Common myeloid progenitor, CD34-positive (primary cell): ENCODE data around the gene NEO1.
"Not testable (repeated sequence)": the region's sequence is repeated elsewhere in the genome, so short reads cannot be mapped to it uniquely, and the experiment has no call there.

ENCODE experiments used
- CTCF ChIA-PET: fragments of 350-600 bp; sonication (Branson Sonifier 250); formaldehyde crosslinking; loops from one replicate; lab custom pipeline; 2021; ENCODE audit warnings: antibody characterized with exemption; lab: Charles Lee
- POLR2A ChIA-PET: fragments of 350-600 bp; sonication (Branson Sonifier 250); formaldehyde crosslinking; loops from one replicate; lab custom pipeline; 2021; ENCODE audit warnings: antibody characterized with exemption; lab: Charles Lee
- DNase-seq, 3 donors: peaks; one replicate each; pipeline versions ENCODE4 v3.0.0 to v3.0.0-alpha.2; 2013
- H3K27ac ChIP-seq, 2 experiments: 1 replicate in 1 of 2; 2 replicates in 1 of 2; pipeline ENCODE4 v1.7.0; 2013; ENCODE audit warnings: inconsistent platforms in 2 of 2, low read length in 2 of 2, mild to moderate bottlenecking in 2 of 2, low read depth in 1 of 2, moderate library complexity in 1 of 2; ENCODE audit not compliant: severe bottlenecking in 2 of 2, insufficient read depth in 1 of 2, poor library complexity in 1 of 2
- H3K27me3 ChIP-seq, 5 experiments: replicated peaks in 2 of 5; 1 replicate in 3 of 5; 2 replicates in 2 of 5; pipeline versions ENCODE4 v1.6.1 to v1.7.0; 2013; ENCODE audit warnings: low read length in 4 of 5, mild to moderate bottlenecking in 2 of 5, moderate library complexity in 2 of 5, inconsistent platforms in 1 of 5; ENCODE audit not compliant: insufficient read depth in 5 of 5, control insufficient read depth in 4 of 5
- H3K36me3 ChIP-seq, 4 experiments: 1 replicate in 2 of 4; 2 replicates in 2 of 4; pipeline versions ENCODE4 v1.6.1 to v1.7.0; 2013; ENCODE audit warnings: low read length in 3 of 4, control low read depth in 1 of 4, mild to moderate bottlenecking in 1 of 4; ENCODE audit not compliant: control insufficient read depth in 4 of 4, insufficient read depth in 4 of 4
- H3K4me1 ChIP-seq, 4 experiments: 1 replicate in 3 of 4; 2 replicates in 1 of 4; pipeline versions ENCODE4 v1.6.1 to v1.7.1; 2013; ENCODE audit warnings: low read length in 3 of 4, mild to moderate bottlenecking in 3 of 4, control low read depth in 1 of 4, inconsistent platforms in 1 of 4, moderate library complexity in 1 of 4; ENCODE audit not compliant: control insufficient read depth in 4 of 4, insufficient read depth in 4 of 4; ENCODE audit errors: control extremely low read depth in 1 of 4
- H3K4me3 ChIP-seq, 7 experiments: 1 replicate in 4 of 7; 2 replicates in 3 of 7; pipeline versions ENCODE4 v1.5.1 to v1.7.0; 2013; ENCODE audit warnings: mild to moderate bottlenecking in 7 of 7, low read length in 6 of 7, moderate library complexity in 6 of 7, inconsistent platforms in 2 of 7, low read depth in 2 of 7, control low read depth in 1 of 7; ENCODE audit not compliant: insufficient read depth in 4 of 7, control insufficient read depth in 1 of 7; ENCODE audit errors: extremely low read depth in 1 of 7
- H3K9me3 ChIP-seq, 5 experiments: 1 replicate in 4 of 5; 2 replicates in 1 of 5; pipeline versions ENCODE4 v1.6.1 to v1.7.1; 2013; ENCODE audit warnings: low read length in 4 of 5, mild to moderate bottlenecking in 2 of 5, inconsistent platforms in 1 of 5, low read depth in 1 of 5, moderate library complexity in 1 of 5; ENCODE audit not compliant: control insufficient read depth in 4 of 5, insufficient read depth in 2 of 5; ENCODE audit errors: control extremely low read depth in 1 of 5
- WGBS: methylation state at CpG from one replicate; pipeline ENCODE4 v1.1.5; 2013; ENCODE audit not compliant: insufficient coverage; 5-methylcytosine and 5-hydroxymethylcytosine counted together

Gene NEO1

DNA sequence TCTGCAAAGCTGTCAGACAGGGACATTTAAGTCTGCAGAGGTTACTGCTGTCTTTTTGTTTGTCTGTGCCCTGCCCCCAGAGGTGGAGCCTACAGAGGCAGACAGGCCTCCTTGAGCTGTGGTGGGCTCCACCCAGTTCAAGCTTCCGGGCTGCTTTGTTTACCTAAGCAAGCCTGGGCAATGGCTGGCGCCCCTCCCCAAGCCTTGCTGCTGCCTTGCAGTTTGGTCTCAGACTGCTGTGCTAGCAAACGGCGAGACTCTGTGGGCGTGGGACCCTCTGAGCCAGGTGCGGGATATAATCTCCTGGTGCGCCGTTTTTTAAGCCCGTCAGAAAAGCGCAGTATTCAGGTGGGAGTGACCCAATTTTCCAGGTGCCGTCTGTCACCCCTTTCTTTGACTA is 169.2 kb downstream of the NEO1 start:
- CTCF ChIA-PET, H3K9me3 ChIP-seq, DNase-seq, H3K4me1 ChIP-seq, H3K4me3 ChIP-seq, H3K27me3 ChIP-seq, H3K36me3 ChIP-seq, H3K27ac ChIP-seq, POLR2A ChIA-PET: not testable (repeated sequence)
- 100% methylated on average over 5 of the region's 11 CpGs for WGBS

DNA sequence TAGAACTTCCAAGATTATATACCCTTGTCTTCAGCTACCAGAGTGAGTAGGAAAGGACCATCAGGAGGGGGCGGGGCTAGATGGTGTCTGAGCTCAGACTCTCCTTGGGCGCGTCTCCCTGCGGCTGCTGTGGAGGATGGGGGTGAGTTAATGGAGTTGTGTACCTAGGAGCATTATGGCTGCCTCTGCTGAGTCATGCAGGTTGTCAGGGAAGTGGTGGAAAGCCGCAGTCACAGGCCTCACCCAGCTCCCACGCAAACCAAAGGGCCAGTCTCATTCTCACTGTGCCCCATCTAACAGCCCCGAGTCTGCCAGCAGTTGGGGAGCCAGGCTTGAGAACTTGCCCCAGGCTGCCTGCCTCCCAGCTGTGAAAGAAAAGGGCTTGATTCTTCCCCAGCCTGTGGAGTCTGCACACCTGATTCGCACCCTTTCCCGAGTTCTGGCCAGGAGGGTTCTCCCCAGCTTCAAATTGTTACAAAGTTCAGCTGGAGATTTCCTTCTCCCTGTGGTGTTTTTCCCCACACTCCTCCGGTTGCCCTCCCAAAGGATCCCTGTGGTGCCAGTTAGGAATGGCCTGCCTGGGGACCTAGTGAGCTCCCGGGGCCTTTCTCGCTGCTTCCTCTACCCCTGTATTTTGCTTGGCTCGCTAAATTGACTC is 173.2 kb downstream of the NEO1 start:
- H3K27me3 ChIP-seq, result peaks cover 0 to under 1% (median 0%) of the 10 kb centered on the region in 5 experiments
- H3K9me3 ChIP-seq, result no peaks in the 10 kb centered on the region
- ChIA-PET POLR2A (no interaction called here), CTCF (interaction anchor here (1.1 kb wide), 1 partner anchor 12 kb away, joined by 3 read pairs; no protein-coding TSS in a partner anchor)
- DNase-seq, result peak in 2 of 3 donors; percentile 5 to 14
- no peak overlapping the region for H3K4me3 ChIP-seq
- H3K36me3 ChIP-seq, result no peaks in the 10 kb centered on the region
- no peaks in the 10 kb centered on the region for H3K4me1 ChIP-seq
- no peak overlapping the region for H3K27ac ChIP-seq
- 85% methylated on average over 9 of the region's 13 CpGs for WGBS

DNA sequence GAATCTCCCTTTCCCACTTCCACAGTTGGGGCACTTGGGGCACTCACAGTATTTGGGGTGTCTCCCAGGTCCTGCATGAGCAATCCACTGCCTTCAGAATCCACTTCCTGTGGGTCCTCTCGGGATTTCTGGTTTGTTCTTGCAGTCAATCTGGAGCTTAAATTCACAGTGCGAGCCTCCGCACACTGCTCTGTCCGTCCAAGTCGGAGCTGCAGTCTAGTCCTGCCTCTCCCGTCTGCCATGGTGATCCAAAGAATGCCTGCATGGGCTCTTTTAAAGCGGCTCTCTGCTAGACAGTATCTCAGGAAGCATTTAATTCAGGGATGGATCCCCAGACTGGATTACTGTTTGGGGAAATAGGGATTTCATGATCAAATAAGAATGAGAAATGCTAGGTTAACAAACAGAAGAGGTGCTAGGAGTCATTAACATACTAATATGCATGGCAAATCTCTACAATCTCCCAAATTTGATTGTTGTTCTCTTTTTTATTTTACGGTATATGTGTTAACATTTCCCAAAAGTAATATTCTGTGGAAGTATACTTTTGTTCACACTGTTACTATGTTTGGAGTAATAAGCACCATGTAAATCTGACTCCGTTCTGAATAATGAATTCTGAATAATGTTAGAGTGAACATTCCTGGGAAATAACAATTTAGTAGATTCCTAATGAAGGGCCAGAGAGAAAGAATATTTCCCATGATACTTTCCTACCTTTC is 174.0 kb downstream of the NEO1 start:
- CTCF ChIA-PET, result interaction anchor here (0.9 kb wide), 1 partner anchor 47 kb away, joined by 4 read pairs; no protein-coding TSS in a partner anchor
- no peaks in the 10 kb centered on the region for H3K4me1 ChIP-seq
- no peak for DNase-seq
- POLR2A ChIA-PET, result no interaction called here
- H3K27me3 ChIP-seq, result peaks cover 0 to 1% (median 0%) of the 10 kb centered on the region in 5 experiments
- H3K36me3 ChIP-seq, result no peaks in the 10 kb centered on the region
- no peak overlapping the region for H3K4me3 ChIP-seq
- no peaks in the 10 kb centered on the region for H3K9me3 ChIP-seq
- 87% methylated on average over 6 of the region's 9 CpGs for WGBS
- H3K27ac ChIP-seq, result no peak overlapping the region

DNA sequence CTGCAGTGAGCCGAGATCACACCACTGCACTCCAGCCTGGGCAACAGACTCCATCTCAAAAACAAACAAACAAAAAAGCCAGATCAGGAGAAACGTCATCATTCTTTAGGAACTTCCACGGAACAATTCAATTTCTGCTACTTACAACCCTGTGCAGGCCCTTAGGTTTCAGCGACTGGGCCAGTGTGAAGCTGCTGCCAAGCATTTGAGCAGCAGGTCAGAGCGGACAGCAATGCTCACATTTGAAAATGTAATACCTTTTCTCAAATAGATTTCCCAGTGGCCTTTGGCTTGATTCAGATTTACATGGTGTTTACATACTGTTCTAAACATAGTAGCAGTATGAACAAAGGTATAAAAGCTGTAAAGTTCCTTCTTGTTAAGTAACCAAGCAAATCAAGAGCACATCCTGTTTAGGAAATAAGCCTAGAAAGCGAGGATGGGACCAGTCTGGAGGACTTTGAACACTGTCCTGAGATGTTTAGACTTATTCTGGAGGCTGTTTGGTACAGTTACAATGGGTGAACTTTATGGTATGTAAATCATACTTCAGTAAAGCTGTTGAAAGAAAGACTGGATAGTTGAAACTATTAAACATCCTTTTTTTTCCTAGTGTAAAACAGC is 175.3 kb downstream of the NEO1 start:
- 86% methylated on average over 4 of the region's 6 CpGs for WGBS
- Histone ChIP-seq H3K4me1 (no peaks in the 10 kb centered on the region), H3K9me3 (no peaks in the 10 kb centered on the region), H3K27ac (no peak overlapping the region), H3K27me3 (peaks cover 0 to 3% (median 0%) of the 10 kb centered on the region in 5 experiments), H3K4me3 (no peak overlapping the region), H3K36me3 (no peaks in the 10 kb centered on the region)
- POLR2A ChIA-PET, result no interaction called here
- CTCF ChIA-PET, result interaction anchor here (0.9 to 1.1 kb wide), 2 partner anchors 14 to 46 kb away, joined by 3 to 4 read pairs; no protein-coding TSS in a partner anchor
- DNase-seq, result no peak

DNA sequence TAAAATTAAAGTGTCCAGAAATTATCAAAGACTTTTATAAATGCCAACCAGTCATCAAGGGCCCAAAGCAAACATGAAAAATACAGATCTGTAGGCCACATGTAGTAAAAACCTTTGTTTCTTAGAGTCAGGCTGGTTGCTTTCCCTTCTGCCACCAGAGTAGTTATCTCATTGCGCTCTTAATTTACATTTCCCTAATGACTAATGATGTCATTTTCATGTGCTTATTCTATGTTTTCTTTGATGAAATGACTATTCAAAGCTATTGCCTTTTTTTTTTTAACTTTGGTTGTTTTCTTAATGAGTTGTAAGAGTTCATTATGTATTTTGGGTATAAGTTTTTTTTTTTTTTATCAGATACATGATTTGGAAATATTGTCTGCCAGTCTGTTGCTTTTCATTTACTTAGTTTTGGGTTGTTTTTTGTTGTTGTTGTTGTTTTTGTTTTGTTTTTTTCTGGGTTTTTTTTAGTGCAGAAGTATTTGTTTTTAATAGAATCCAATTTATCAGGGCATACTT is 175.9 kb downstream of the NEO1 start:
- Histone ChIP-seq H3K4me1 (no peaks in the 10 kb centered on the region), H3K9me3 (no peaks in the 10 kb centered on the region), H3K36me3 (no peaks in the 10 kb centered on the region), H3K27me3 (peaks cover 0 to 5% (median 0%) of the 10 kb centered on the region in 5 experiments), H3K4me3 (no peak overlapping the region), H3K27ac (no peak overlapping the region)
- POLR2A ChIA-PET, result no interaction called here
- CTCF ChIA-PET, result interaction anchor here (1.1 kb wide), 1 partner anchor 13 kb away, joined by 3 read pairs; no protein-coding TSS in a partner anchor
- WGBS, result no CpG with 5 or more reads among the region's 1 CpG
- DNase-seq, result no peak

DNA sequence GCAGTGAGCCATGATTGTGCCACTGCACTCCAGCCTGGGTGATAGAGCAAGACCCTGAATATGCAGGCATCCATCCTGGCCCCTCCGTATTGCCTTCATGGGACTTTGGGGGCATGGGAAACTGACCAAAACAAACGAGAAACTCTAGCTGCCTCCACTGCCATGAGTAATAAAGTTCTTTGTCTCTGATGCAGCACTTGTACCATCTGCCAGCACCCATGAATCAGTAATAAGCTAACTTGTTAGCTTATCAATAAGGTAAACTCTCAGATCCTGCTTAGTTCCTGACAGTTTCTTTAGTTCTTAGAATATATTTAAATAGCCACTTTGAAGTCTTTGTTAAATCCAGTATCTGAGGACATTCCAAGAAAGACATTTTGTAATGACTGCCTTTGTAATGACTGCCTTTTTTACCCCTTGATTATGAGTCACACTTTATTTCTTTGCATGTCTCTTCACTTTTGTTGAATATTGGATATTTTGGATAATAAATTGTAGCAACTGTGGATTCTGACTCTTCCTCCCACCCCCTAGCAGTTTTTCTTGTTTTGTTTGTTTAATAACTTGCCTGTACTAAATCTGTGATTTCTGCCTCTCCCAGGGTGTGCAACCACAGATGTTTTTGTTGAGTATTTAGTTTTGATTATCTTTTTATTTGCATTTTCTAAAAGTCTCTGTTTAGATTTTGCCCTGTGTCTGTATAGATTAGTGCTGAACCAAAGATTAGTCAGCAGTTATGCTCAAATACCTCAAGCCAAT is 179.6 kb downstream of the NEO1 start:
- Histone ChIP-seq H3K36me3 (no peaks in the 10 kb centered on the region), H3K9me3 (no peaks in the 10 kb centered on the region), H3K27me3 (peaks cover 0 to 24% (median 2%) of the 10 kb centered on the region in 5 experiments), H3K4me3 (no peak overlapping the region), H3K27ac (no peak overlapping the region), H3K4me1 (no peaks in the 10 kb centered on the region)
- DNase-seq, result no peak
- 67% methylated on average over 1 of the region's 2 CpGs for WGBS
- CTCF ChIA-PET, result interaction anchor here (1.4 kb wide), 1 partner anchor 8 kb away, joined by 6 read pairs; no protein-coding TSS in a partner anchor
- POLR2A ChIA-PET, result no interaction called here
